CD4-positive, alpha-beta T cell treated with Interferon alpha-2 for 1 hour (primary cell): Measurements from ENCODE around the gene FGF22.
"Not testable (repeated sequence)": the region's sequence is repeated elsewhere in the genome, so short reads cannot be mapped to it uniquely, and the experiment has no call there.

Experiments
- DNase-seq, 2 donors: peaks; one replicate each; pipeline ENCODE4 v3.0.0-alpha.2; 2020 to 2022

FGF22 gene

DNA sequence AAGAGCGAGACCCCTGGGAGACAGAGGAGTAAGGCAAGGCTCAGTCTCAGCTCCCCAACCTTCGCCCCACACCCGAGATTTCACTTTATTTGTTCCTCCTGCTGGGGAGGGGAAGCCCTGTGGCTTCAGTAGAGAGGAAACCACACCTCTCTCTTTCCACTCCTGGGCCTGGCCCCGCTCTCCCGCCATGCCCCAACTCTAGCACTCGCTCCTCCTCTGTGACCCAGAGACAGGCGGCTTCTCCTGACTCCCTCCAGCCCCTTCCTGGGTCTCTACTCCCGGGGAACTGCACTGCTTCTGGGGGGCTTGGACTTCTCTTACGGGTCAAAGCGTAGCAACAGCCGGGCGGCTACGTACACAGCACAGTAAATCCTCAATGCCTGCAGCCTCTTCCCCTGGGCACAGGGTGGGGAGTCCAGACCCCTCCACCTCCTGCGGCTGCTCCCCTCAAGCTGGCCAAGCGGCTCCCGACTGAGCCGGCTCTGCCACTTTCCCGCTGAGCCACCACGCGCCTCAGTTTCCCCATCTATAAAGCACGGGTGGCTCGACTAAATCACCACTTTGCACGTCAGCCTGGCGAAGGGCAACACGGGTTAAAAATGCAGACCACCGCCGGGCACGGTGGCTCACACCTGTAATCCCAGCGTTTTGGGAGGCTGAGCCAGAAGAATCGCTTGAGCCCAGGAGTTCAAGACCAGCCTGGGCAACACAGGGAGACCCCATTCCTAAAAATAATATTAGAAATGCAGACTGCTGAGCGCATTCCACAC lies 21.9 kb downstream of the FGF22 start:
- DNase-seq: peak; percentile 69 to 80

- peak; percentile 60 to 78 for DNase-seq
Observed at GRCh38 chr19:662207-662961, 22.7 kb downstream of the FGF22 start.

DNA sequence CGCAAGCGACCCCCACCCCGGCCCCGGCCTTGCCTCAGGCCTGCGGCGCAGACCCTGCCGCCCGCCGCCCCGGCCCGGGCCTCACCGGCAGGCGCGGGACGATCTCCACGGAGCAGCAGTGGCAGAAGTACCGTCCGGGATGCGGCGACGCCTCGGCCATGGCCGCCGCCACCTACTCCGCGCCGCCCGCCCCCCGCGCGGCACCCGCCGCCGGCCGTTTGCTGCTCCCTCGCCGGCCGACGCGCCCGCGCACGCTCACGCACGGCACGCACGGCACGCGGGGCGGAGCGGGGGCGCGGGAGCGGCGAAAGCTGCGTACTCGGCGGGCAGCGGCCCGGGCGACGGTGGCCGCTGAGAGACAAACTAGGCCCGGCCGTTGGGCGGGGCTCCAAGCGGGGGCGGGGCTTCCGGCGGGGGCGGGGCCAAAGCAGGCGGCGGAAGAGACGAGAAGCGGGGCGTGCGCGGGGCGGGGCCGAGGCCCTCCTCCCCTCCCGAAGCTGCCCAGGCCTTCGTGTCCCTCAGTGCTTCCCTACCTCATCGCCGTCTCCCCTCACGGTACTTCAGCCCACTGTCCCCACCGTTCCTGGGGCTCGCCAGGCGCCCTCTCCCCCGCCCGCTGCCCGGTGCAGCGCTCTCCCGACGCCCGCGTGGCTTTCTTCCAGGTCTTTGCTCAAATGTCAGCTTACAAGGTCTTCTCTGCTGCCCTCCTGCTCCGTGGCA lies 23.4 kb downstream of the FGF22 start, which contains the start of gene RNF126:
RNF126 (minus strand) TSS at position 253 of the 720 bp plus-strand sequence; CDS start at position 160, 93 bp downstream.
- DNase-seq: peak; percentile 92 to 96

GRCh38 chr19:663682-664117 lies 24.0 kb downstream of the FGF22 start:
- DNase-seq: no peak

DNA sequence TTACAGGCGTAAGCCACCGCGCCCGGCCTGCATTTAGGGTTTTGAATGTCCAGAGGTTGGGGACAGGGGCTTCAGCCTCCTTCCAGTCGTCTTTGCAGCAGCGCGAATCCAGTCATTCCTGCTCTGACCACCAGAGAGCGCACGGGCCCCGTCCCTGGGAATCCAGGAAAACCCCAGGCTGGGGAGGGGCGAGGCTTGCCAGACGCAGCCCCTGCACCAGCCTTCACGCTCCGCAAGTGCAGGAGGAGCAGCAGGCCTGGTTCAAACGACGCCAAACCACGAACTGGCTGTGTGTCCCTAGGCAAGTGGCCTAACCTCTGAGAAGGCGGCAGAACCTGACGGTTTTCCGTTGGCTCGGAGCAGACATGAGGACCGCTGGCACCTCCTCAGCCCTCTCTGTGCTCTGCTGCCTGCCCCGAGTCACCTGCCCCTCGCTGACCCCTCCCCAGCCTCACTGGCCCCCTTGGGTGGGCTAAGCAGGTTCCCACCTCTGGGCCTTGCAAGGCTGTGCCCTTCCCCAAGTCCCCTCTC lies 25.3 kb downstream of the FGF22 start:
- DNase-seq: peak; percentile 80 to 87

- DNase-seq: not testable (repeated sequence)
Observed at GRCh38 chr19:666985-667573, 27.4 kb downstream of the FGF22 start.

GRCh38 chr19:668675-669434 lies 29.2 kb downstream of the FGF22 start:
- DNase-seq: not testable (repeated sequence)

DNA sequence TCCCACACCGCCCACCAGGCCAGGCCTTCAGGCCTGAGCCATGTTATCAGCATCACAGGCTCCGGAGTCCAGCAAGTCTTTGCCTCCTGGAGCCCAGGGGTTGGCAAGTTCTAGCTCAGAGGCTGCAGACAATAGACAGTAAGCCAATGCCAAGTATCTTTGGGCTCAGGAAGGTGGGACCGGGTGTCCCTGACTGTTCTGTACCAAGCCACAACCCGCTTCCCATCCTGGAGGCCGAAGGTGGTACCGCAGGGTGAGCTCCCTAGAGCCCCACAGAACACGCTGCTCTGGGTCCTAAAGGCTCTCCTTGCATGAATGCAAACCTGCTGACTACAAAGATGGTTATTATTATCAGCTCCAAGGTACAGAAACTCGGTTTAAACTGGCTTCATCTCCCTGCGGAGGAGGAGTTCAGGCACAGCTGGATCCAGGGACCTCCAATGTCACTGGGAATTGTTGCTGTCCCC lies 31.0 kb downstream of the FGF22 start:
- no peak for DNase-seq

DNA sequence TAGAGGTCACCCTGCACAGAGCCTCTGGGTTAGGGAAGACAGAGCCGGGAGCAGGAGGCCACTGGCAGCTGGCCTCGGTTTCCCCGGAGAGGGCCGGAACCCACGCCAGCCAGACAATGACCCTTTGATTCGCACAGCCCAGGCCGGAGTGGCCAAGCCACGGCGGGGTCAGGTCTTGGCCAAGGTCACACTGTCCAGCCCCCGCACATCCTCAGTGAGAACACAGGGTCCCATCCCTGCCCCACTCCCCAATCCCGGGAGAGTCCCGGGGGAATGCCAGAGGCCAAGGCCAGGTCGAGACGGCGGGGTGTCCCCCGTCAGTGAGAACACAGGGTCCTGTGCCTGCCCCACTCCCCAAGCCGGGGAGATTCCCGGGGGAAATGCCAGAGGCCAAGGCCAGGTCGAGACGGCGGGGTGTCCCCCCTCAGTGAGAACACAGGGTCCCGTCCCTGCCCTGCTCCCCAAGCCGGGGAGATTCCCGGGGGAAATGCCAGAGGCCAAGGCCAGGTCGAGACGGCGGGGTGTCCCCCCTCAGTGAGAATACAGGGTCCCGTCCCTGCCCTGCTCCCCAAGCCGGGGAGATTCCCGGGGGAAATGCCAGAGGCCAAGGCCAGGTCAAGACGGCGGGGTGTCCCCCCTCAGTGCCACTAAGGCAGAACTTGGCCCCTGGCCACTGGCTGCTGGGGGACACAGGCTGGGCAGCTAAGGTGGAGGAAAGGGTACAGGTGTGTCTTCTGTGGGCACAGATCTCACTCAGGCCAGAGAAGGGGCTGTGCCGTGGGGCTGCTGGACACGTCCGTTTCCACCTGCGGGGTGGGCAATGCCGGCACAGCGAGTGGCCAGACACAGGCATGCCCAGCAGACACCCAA lies 34.8 kb downstream of the FGF22 start:
- no peak for DNase-seq

DNA sequence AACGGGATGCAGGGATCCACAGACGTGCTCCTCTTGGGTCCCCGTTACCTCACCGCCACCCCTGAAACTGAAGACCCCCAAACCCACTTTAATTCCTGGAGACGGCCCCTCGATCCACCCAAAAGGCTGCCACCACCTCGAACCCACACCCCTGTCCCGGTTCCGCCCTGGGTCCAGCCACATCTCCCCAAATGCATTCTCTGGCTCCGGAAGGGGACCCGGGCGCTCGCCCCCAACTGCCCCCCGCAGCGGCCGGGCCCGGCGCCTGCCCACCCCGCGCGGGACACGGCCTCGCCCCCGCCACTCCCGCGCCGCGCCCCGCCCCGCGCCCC lies 36.3 kb downstream of the FGF22 start:
- no peak for DNase-seq

- DNase-seq: no peak
Observed at GRCh38 chr19:676339-677105, 36.8 kb downstream of the FGF22 start, which contains the start of gene FSTL3. Gene FSTL3, plus strand, starts transcription at chr19:676392. Its CDS starts 32 bp downstream, at chr19:676424.

GRCh38 chr19:677201-677600 lies 37.5 kb downstream of the FGF22 start:
- no peak for DNase-seq

- no peak for DNase-seq
Observed at GRCh38 chr19:677601-678436, 38.1 kb downstream of the FGF22 start.

DNA sequence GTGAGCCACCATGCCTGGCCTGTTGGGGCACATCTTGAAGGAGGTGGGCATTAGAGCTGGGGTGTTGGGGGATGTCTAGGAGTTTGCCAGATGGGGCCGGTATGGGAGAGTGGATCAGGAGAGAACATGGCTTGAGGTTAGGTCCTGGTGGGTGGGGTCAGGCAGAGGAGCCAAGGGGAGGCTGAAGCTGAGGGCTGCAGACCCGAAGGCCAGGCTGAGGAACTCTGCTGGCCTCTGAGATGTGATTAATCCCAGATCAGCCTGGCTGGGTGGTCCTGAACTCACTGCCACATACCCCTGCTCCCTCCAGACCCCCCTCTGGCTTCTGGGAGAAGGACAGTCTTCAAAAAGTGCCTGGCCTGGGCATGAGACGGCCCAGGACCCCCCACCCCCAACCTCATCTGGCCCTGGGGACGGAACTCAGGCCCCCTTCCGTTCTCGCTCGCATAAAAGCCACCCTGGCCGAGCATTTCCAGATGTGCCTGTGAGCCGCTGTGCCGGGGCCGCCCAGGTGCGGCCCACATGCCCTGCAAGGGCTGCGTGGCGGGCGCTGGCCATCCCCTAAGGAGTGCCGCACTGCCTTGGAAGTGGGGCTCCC lies 39.2 kb downstream of the FGF22 start:
- no peak for DNase-seq

DNA sequence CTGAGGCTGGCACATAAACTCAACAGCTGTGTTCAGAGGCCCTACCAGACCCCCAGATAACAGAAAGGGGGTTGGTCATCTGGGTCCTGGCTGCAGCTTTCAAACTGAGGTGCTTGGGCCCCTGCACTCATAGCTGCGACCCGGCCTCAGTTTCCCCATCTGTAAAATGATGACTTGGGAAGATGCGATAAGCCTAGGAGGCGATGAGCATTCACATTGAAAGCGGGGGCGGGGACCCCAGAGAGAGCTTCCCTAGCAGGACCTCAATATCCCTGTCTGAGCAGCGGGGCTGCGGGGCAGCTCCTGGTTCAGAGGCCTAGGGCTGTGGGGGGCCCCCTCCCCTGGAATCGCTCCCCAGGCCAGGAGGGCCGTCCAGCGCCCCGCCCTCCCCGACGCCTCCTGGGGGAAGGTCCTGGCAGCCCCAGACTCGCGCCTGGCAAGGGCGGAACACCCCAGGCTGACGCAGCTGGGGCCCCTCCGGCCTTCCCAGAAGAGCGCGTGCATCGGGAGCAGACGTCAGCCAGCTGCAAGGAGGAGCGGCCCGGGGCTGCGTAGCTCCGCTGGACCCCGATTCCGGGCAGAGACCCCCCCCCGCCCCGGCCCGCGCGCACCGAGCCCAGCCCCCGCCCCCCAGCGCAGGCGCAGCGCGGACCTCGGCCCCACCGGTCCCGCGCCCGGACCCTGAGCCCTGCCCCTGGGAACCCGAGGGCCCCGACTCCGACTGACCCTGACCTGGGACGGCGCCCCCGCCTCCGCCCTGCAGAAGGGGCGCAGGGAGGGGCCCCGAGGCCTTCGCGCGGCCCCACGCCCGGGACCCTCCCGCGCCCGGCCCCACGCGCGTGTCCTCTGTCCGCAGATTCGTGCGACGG lies 40.0 kb downstream of the FGF22 start:
- DNase-seq: peak; percentile 52 to 74

DNA sequence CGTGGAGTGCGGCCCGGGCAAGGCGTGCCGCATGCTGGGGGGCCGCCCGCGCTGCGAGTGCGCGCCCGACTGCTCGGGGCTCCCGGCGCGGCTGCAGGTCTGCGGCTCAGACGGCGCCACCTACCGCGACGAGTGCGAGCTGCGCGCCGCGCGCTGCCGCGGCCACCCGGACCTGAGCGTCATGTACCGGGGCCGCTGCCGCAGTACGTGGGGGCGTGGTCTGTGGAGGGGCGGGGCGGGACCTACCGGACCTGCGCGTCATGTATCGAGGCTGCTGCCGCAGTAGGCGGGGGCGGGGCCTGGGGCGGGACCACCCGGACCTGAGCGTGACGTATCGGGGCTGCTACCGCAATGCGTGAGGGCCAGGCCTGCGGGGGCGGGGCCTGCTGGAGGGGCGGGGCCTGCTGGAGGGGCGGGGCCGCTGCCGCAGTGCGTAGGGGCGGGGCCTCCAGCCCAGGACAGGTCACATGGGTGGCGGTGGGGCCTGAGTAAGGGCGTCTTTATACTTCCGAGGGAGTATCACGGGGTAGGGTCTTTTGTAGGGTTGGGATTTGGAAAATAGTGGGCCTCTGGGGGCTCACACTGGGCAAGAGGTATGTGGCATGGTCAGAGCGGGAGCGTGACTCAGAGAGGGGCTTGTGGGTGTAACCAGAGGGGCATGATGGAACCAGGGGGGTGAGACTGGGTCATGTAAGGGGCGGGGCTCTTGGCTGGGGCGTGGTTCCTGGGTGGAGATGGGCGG lies 40.8 kb downstream of the FGF22 start:
- DNase-seq: peak; percentile 100
